Measurements from ENCODE around the gene TECR.

DNA sequence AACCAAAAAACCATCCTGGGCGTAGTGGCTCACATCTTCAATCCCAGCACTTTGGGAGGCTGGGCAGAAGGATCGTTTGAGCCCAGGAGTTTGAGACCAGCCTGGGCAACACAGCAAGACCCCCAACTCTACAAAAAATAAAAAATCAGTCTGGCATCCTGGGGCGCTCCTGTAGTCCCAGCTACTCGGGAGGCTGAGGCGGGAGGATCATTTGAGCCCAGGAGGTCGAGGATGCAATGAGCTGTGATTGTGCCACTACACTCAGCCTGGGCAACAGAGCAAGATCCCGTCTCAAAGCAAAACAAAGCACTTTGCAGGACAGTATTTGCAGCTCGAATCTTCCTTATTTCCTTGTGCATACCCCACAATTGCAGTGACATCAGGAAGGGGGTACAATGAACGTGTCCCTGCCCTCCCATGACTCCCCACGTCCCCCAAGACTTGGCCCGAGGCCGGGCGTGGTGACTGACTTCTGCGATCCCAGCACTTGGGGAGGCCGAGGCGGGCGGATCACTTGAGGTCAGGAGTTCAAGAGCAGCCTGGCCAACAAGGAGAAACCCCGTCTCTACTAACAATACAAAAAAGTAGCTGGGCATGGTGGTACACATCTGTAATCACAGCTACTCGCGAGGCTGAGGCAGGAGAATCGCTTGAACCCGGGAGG lies 41.6 kb downstream of the TECR start:
- no peak for TF ChIP-seq POLR2A (IDR thresholded peaks at IDR 0.05; ENCODE audit: low read depth, low read length)
- no peak for TF ChIP-seq POLR2AphosphoS5 (IDR thresholded peaks at IDR 0.05; ENCODE audit: low read depth, low read length)
- no peak for TF ChIP-seq TAF1 (IDR thresholded peaks at IDR 0.05; ENCODE audit: low read depth, low read length)
- no peak for TF ChIP-seq POU2F2 (IDR thresholded peaks at IDR 0.05; ENCODE audit: low read depth, low read length)
